Heart left ventricle (tissue), 13 donors: ENCODE results near the gene TRDN.
"Not testable (repeated sequence)": the region's sequence is repeated elsewhere in the genome, so short reads cannot be mapped to it uniquely, and the experiment has no call there.

ENCODE experiments used
- POLR2A ChIP-seq, 2 donors: fragments of 450-650 bp; IDR thresholded peaks; one replicate each; pipeline ENCODE4 v1.6.1; 2017; ENCODE audit warnings: antibody characterized with exemption in 2 of 2, mild to moderate bottlenecking in 2 of 2, moderate library complexity in 2 of 2
- TF ChIP-seq, protein P1 (sequence below), 12 donors: fragments of 200-600 bp; sonication (generic) in 4 of 12; IDR thresholded peaks; one replicate each; pipeline versions ENCODE4 v1.5.0 to v1.8.0; 2018 to 2022; ENCODE audit warnings: antibody characterized with exemption in 12 of 12, mild to moderate bottlenecking in 5 of 12
- donor health status: ischemic (EF 13 %, LVEDD 7.1; RV severe dilation, severe dysfunction).
- donor health status: DM: no; HTN: yes; CAD: no.
- donor health status: DM: no; HTN: no; CAD: no.
- donor health status: ischemic (EF 25% LVEDD 6.9; RV normal size, moderate dysfunction).
- donor health status: ischemic (EF 25% LVEDD 5.7; RV mildly dilated, moderate dysfunction).
- donor health status: ischemic (EF 35%, LVEDD 5.7; RV mildly dilated, moderate dysfunction).
- donor health status: nonischemic (EF 11% LVEDD 7.7; RV severe dilation, severe dysfunction).
- donor health status: DM: yes; HTN: yes; CAD: no.
- donor health status: PGD.
- donor health status: ischemic (EF 29% LVEDD 5.4; RV normal size, mild dysfunction).
- donor health status: nonischemic (EF 23%, LVEDD 6.1; RV moderate dilation, normal function).

DNA sequence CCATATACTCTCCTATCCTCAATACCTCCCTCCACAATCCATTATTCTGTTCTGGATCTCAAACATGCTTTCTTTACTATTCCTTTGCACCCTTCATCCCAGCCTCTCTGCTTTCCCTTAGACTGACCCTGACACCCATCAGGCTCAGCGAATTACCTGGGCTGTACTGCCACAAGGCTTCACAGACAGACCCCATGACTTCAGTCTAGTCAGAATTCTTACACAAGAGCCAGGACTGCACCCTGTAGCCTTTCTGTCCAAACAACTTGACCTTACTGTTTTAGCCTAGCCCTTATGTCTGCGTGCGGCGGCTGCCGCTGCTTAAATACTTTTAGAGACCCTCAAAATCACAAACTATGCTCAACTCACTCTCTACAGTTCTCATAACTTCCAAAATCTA is 76.9 kb downstream of the TRDN start:
- TF ChIP-seq, protein P1, sequence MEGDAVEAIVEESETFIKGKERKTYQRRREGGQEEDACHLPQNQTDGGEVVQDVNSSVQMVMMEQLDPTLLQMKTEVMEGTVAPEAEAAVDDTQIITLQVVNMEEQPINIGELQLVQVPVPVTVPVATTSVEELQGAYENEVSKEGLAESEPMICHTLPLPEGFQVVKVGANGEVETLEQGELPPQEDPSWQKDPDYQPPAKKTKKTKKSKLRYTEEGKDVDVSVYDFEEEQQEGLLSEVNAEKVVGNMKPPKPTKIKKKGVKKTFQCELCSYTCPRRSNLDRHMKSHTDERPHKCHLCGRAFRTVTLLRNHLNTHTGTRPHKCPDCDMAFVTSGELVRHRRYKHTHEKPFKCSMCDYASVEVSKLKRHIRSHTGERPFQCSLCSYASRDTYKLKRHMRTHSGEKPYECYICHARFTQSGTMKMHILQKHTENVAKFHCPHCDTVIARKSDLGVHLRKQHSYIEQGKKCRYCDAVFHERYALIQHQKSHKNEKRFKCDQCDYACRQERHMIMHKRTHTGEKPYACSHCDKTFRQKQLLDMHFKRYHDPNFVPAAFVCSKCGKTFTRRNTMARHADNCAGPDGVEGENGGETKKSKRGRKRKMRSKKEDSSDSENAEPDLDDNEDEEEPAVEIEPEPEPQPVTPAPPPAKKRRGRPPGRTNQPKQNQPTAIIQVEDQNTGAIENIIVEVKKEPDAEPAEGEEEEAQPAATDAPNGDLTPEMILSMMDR (IDR thresholded peaks at IDR 0.05): not testable (repeated sequence)
- TF ChIP-seq POLR2A (IDR thresholded peaks at IDR 0.05): not testable (repeated sequence)
